Hepatocyte (in vitro differentiated cells): Measurements from ENCODE around the gene ASB2.

Experiments used
- CTCF ChIP-seq: fragments of 200-600 bp; sonication (generic); IDR thresholded peaks from 2 replicates; pipeline ENCODE4 v1.5.1; 2016; ENCODE audit warnings: antibody characterized with exemption, mild to moderate bottlenecking; ENCODE audit not compliant: poor library complexity
- EZH2 ChIP-seq: fragments of 200-600 bp; sonication (generic); IDR thresholded peaks from 2 replicates; pipeline ENCODE4 v1.6.1; 2016; ENCODE audit warnings: antibody characterized with exemption, mild to moderate bottlenecking, borderline replicate concordance
- EZH2phosphoT487 ChIP-seq: fragments of 200-600 bp; sonication (generic); IDR thresholded peaks from one replicate; pipeline ENCODE4 v1.6.1; 2018; ENCODE audit warnings: antibody characterized with exemption, mild to moderate bottlenecking, low read depth, moderate library complexity; ENCODE audit not compliant: unreplicated experiment, severe bottlenecking

- TF ChIP-seq CTCF (no peak), EZH2 (no peak), EZH2phosphoT487 (no peak)
Observed at GRCh38 chr14:93936926-93937325, 39.4 kb downstream of the ASB2 start.
